ENCODE measurements around the gene SKP1. TPM values are rescaled to one million over a fixed set of nuclear protein-coding genes. Genes with fewer than 3 reads are reported as not detected.

The SKP1 gene
- polyA plus RNA-seq, 1 of the 3 experiments (the other 2 are of a cell fraction) = 407 TPM

GRCh38 chr5:134129411-134130238 lies 47.1 kb downstream of the SKP1 start:
- Histone ChIP-seq H3K4me3 (ENCODE audit: low read depth in 2 of 2, low read length in 1 of 2) (no peak overlapping the region), H3K27me3 (ENCODE audit: insufficient read depth) (no peaks in the 10 kb centered on the region), H3K79me2 (ENCODE audit: insufficient read depth) (no peaks in the 10 kb centered on the region), H4K20me1 (ENCODE audit: insufficient read depth) (peaks cover 21% of the 10 kb centered on the region), H3K4me1 (ENCODE audit: control insufficient read depth in 1 of 2, insufficient read depth in 2 of 2, low read depth in 1 of 2, low read length in 1 of 2) (peaks cover 30 to 87% of the 10 kb centered on the region in 2 experiments), H3K9me2 (no peaks in the 10 kb centered on the region), H2AFZ (ENCODE audit: low read depth) (no peak overlapping the region), H3K36me3 (replicated peaks in 1 of 2; ENCODE audit: control insufficient read depth in 1 of 2, insufficient read depth in 2 of 2, low read length in 1 of 2) (peaks cover 5 to 33% of the 10 kb centered on the region in 2 experiments), H3K27ac (ENCODE audit: low read depth in 2 of 2, low read length in 1 of 2) (peak overlapping the region in 1 of 2 experiments; percentile 74; a peak in 1 of 4 replicates), H3F3A (replicated peaks; ENCODE audit: insufficient read depth) (peaks cover 24% of the 10 kb centered on the region), H3K9me3 (no peaks in the 10 kb centered on the region), H3K4me2 (no peak overlapping the region), H3K9ac (no peak overlapping the region)
- DNase-seq = peak; percentile 53
- WGBS (ENCODE audit: low lambda C conversion rate) = 98% methylated on average over 20 of the region's 25 CpGs
- ChIA-PET POLR2A (interaction anchor here (1.6 kb wide), 1 partner anchor 11 kb away, joined by 6 read pairs; no protein-coding TSS in a partner anchor), CTCF (interaction anchor here (1.1 to 11.5 kb wide), 7 partner anchors 10 to 103 kb away, joined by 4 to 152 read pairs (median 5); no protein-coding TSS in a partner anchor)
- TF ChIP-seq NFIC (IDR thresholded peaks at IDR 0.05; ENCODE audit: borderline replicate concordance) = no peak
- peak; percentile 24 for TF ChIP-seq CHD2 (IDR thresholded peaks at IDR 0.05; ENCODE audit: low read length, partially characterized antibody)
- peak; percentile 53; the same call in 1 of the 2 replicates for TF ChIP-seq GATA2 (CRISPR knock-in tag; IDR thresholded peaks at IDR 0.05)

GRCh38 chr5:134128648-134128995 lies 48.1 kb downstream of the SKP1 start:
- Histone ChIP-seq H3K9ac (no peak overlapping the region), H3K79me2 (ENCODE audit: insufficient read depth) (no peaks in the 10 kb centered on the region), H3K27ac (ENCODE audit: low read depth in 2 of 2, low read length in 1 of 2) (peak overlapping the region in 1 of 2 experiments; percentile 74; a peak in 3 of 4 replicates), H4K20me1 (ENCODE audit: insufficient read depth) (peaks cover 21% of the 10 kb centered on the region), H3K36me3 (replicated peaks in 1 of 2; ENCODE audit: control insufficient read depth in 1 of 2, insufficient read depth in 2 of 2, low read length in 1 of 2) (peaks cover 5 to 23% of the 10 kb centered on the region in 2 experiments), H3K27me3 (ENCODE audit: insufficient read depth) (no peaks in the 10 kb centered on the region), H2AFZ (ENCODE audit: low read depth) (no peak overlapping the region), H3K9me3 (no peaks in the 10 kb centered on the region), H3K4me3 (ENCODE audit: low read depth in 2 of 2, low read length in 1 of 2) (no peak overlapping the region), H3K4me2 (no peak overlapping the region), H3K9me2 (no peaks in the 10 kb centered on the region), H3F3A (replicated peaks; ENCODE audit: insufficient read depth) (peaks cover 26% of the 10 kb centered on the region), H3K4me1 (ENCODE audit: control insufficient read depth in 1 of 2, insufficient read depth in 2 of 2, low read depth in 1 of 2, low read length in 1 of 2) (peaks cover 31 to 90% of the 10 kb centered on the region in 2 experiments)
- POLR2A ChIA-PET = interaction anchor here (1.6 kb wide), 1 partner anchor 12 kb away, joined by 6 read pairs; no protein-coding TSS in a partner anchor
- TF ChIP-seq GABPA (IDR thresholded peaks at IDR 0.05; ENCODE audit: low read depth) (no peak), ELF1 (IDR thresholded peaks at IDR 0.05) (no peak), TAF1 (IDR thresholded peaks at IDR 0.05; ENCODE audit: borderline replicate concordance, low read depth, low read length) (no peak), PBX3 (IDR thresholded peaks at IDR 0.05) (no peak), NFIC (IDR thresholded peaks at IDR 0.05; ENCODE audit: borderline replicate concordance) (no peak), FOSL2 (IDR thresholded peaks at IDR 0.05; ENCODE audit: borderline replicate concordance, low read depth) (no peak), GATA2 (CRISPR knock-in tag; IDR thresholded peaks at IDR 0.05) (no peak), POLR2AphosphoS5 (IDR thresholded peaks at IDR 0.05; ENCODE audit: low read depth, low read length) (no peak), YY1 (IDR thresholded peaks at IDR 0.05; ENCODE audit: low read depth) (no peak), RXRA (IDR thresholded peaks at IDR 0.05; ENCODE audit: borderline replicate concordance, low read depth) (no peak), NRF1 (IDR thresholded peaks at IDR 0.05; ENCODE audit: low read depth, low read length) (no peak), SMC3 (IDR thresholded peaks at IDR 0.05; ENCODE audit: low read depth, low read length) (no peak), ZBTB33 (IDR thresholded peaks at IDR 0.05; ENCODE audit: borderline replicate concordance, low read depth) (no peak), FOXJ3 (CRISPR knock-in tag; IDR thresholded peaks at IDR 0.05) (no peak), TEAD4 (IDR thresholded peaks at IDR 0.05; ENCODE audit: borderline replicate concordance, insufficient read depth) (no peak), IRF3 (IDR thresholded peaks at IDR 0.05; ENCODE audit: low read depth, low read length) (no peak), MEF2A (IDR thresholded peaks at IDR 0.05; ENCODE audit: borderline replicate concordance, low read depth) (no peak), USF2 (IDR thresholded peaks at IDR 0.05; ENCODE audit: borderline replicate concordance, low read depth, low read length) (no peak), TCF12 (IDR thresholded peaks at IDR 0.05) (no peak)
- CTCF ChIA-PET = interaction anchor here (1.1 to 11.5 kb wide), 5 partner anchors 11 to 102 kb away, joined by 5 to 152 read pairs (median 12); no protein-coding TSS in a partner anchor
- 91% methylated on average over 5 of the region's 5 CpGs for WGBS (ENCODE audit: low lambda C conversion rate)
- no peak for DNase-seq
